WTC11 (cell line): ENCODE results near the gene SPATA13. TPM values are rescaled to one million over a fixed set of nuclear protein-coding genes. Genes with fewer than 3 reads are reported as not detected.
A peak's percentile ranks its signal among the peaks of the same experiment; 100 is the strongest.

ENCODE experiments used
- ATAC-seq: fragments of 200-7000 bp; cut with Tn5 transposase; 2 replicates; pipeline ENCODE4 v1.10.0; 2021; ENCODE audit warnings: mild to moderate bottlenecking, moderate library complexity
- Bru-seq: library from RNA; stranded (reverse); fragments of 400-500 nt; gene quantifications from one replicate; lab custom pipeline; 2021; lab: Mats Ljungman, UMichigan
- CTCF ChIA-PET: fragments of 300-600 bp; sonication (Branson Sonifier 250); formaldehyde crosslinking; loops from one replicate; lab custom pipeline; 2021; ENCODE audit warnings: antibody characterized with exemption; lab: Charles Lee
- POLR2A ChIA-PET: fragments of 350-600 bp; sonication (Branson Sonifier 250); formaldehyde crosslinking; loops from one replicate; lab custom pipeline; 2021; ENCODE audit warnings: antibody characterized with exemption; lab: Charles Lee
- DNase-seq: peaks from one replicate; pipeline ENCODE4 v3.0.0; 2021; ENCODE audit warnings: low spot score
- H3K27ac Mint-ChIP-seq: 2 replicates; pipeline ENCODE4 v1.8.0; 2021; ENCODE audit warnings: mixed read lengths
- H3K27me3 Mint-ChIP-seq: 2 replicates; pipeline ENCODE4 v1.8.0; 2021; ENCODE audit warnings: low read depth, mild to moderate bottlenecking, moderate library complexity, mixed read lengths
- H3K36me3 Mint-ChIP-seq: 2 replicates; pipeline ENCODE4 v1.8.0; 2021; ENCODE audit warnings: mixed read lengths
- H3K4me1 Mint-ChIP-seq: 2 replicates; pipeline ENCODE4 v1.8.0; 2022; ENCODE audit warnings: mixed read lengths
- H3K4me3 Mint-ChIP-seq: 2 replicates; pipeline ENCODE4 v1.8.0; 2021; ENCODE audit warnings: mild to moderate bottlenecking, moderate library complexity, mixed read lengths
- H3K9me3 Mint-ChIP-seq: 2 replicates; pipeline ENCODE4 v1.8.0; 2021; ENCODE audit warnings: mixed read lengths
- CDX4 ChIP-seq: fragments of 250-450 bp; sonication (Bioruptor Pico); IDR thresholded peaks from 2 replicates; pipeline ENCODE4 v1.9.0; 2021; ENCODE audit warnings: moderate library complexity, mild to moderate bottlenecking, inconsistent platforms, borderline replicate concordance
- ETV6 ChIP-seq: sonication (generic); formaldehyde crosslinking; IDR thresholded peaks from 2 replicates; pipeline ENCODE4 v1.8.1; 2022; ENCODE audit warnings: mild to moderate bottlenecking, missing genetic modification reagents
- FOXP4 ChIP-seq: sonication (generic); formaldehyde crosslinking; IDR thresholded peaks from 2 replicates; pipeline ENCODE4 v1.8.0; 2022; ENCODE audit warnings: mild to moderate bottlenecking, missing genetic modification reagents
- MXD4 ChIP-seq: fragments of 250-450 bp; sonication (Bioruptor Pico); IDR thresholded peaks from 2 replicates; pipeline ENCODE4 v1.8.0; 2021; ENCODE audit warnings: mild to moderate bottlenecking, moderate library complexity, borderline replicate concordance
- PRRX2 ChIP-seq: fragments of 250-450 bp; sonication (Bioruptor Pico); IDR thresholded peaks from 2 replicates; pipeline ENCODE4 v1.8.0; 2021; ENCODE audit warnings: mild to moderate bottlenecking
- SMAD3 ChIP-seq: sonication (generic); formaldehyde crosslinking; IDR thresholded peaks from 2 replicates; pipeline ENCODE4 v1.8.0; 2022; ENCODE audit warnings: missing genetic modification reagents, mild to moderate bottlenecking, borderline replicate concordance
- SP1 ChIP-seq: sonication (generic); formaldehyde crosslinking; conservative IDR thresholded peaks from 2 replicates; pipeline ENCODE4 v1.8.1; 2022; ENCODE audit warnings: missing genetic modification reagents
- TCF7 ChIP-seq: sonication (generic); formaldehyde crosslinking; IDR thresholded peaks from 2 replicates; pipeline ENCODE4 v1.8.0; 2022; ENCODE audit warnings: mild to moderate bottlenecking, low read depth, missing genetic modification reagents, moderate library complexity
- TEAD1 ChIP-seq: sonication (generic); formaldehyde crosslinking; IDR thresholded peaks from 2 replicates; pipeline ENCODE4 v1.8.0; 2022; ENCODE audit warnings: mild to moderate bottlenecking, missing genetic modification reagents
- TP53 ChIP-seq: sonication (generic); formaldehyde crosslinking; IDR thresholded peaks from 2 replicates; pipeline ENCODE4 v1.8.1; 2023; ENCODE audit warnings: mild to moderate bottlenecking, missing genetic modification reagents
- ZMAT4 ChIP-seq: fragments of 250-450 bp; sonication (Bioruptor Pico); IDR thresholded peaks from 2 replicates; pipeline ENCODE4 v1.9.0; 2021; ENCODE audit warnings: mild to moderate bottlenecking
- ZNF121 ChIP-seq: sonication (generic); formaldehyde crosslinking; IDR thresholded peaks from 2 replicates; pipeline ENCODE4 v1.8.0; 2023; ENCODE audit warnings: missing genetic modification reagents
- ZNF219 ChIP-seq: sonication (generic); formaldehyde crosslinking; IDR thresholded peaks from 2 replicates; pipeline ENCODE4 v1.8.0; 2023; ENCODE audit warnings: missing genetic modification reagents, mild to moderate bottlenecking, borderline replicate concordance
- ZNF416 ChIP-seq: fragments of 250-450 bp; sonication (Bioruptor Pico); IDR thresholded peaks from 2 replicates; pipeline ENCODE4 v1.9.0; 2021; ENCODE audit warnings: mild to moderate bottlenecking, inconsistent platforms
- ZNF423 ChIP-seq: fragments of 250-450 bp; sonication (Bioruptor Pico); IDR thresholded peaks from 2 replicates; pipeline ENCODE4 v2.1.2; 2022; ENCODE audit warnings: mild to moderate bottlenecking, moderate library complexity
- ZNF671 ChIP-seq: fragments of 250-450 bp; sonication (Bioruptor Pico); IDR thresholded peaks from 2 replicates; pipeline ENCODE4 v1.8.0; 2021; ENCODE audit warnings: mild to moderate bottlenecking
- long read RNA-seq, 3 experiments: library from RNA in 1 of 3; library from capped mRNA in 1 of 3; library from polyadenylated mRNA in 1 of 3; unstranded in 2 of 3; stranded (forward) in 1 of 3; transcript quantifications; one replicate each; pipeline ENCODE4 v2.0.0, GENCODE V29; 2021
- total RNA-seq: library from RNA; stranded (reverse); gene quantifications from 3 replicates; pipeline ENCODE4 v1.2.3, GENCODE V29; 2021
- TF ChIP-seq, protein P1 (sequence below): sonication (generic); formaldehyde crosslinking; IDR thresholded peaks from 2 replicates; pipeline ENCODE4 v1.8.1; 2023; ENCODE audit warnings: mild to moderate bottlenecking, missing genetic modification reagents, moderate library complexity
- TF ChIP-seq, protein P2 (sequence below): sonication (generic); formaldehyde crosslinking; IDR thresholded peaks from 2 replicates; pipeline ENCODE4 v1.8.0; 2023; ENCODE audit warnings: missing genetic modification reagents, mild to moderate bottlenecking, borderline replicate concordance

The SPATA13 gene
- total RNA-seq = 22.1 to 29.0 TPM (median 23.1 TPM) in 3 replicates
- Bru-seq, nascent RNA = percentile 87 among the genes with signal in this experiment
- long read RNA-seq, experiment 1, full-length matches to known transcripts = 17 of 56 reads
- long read RNA-seq, experiment 1, partial matches to known transcripts = 16 of 56 reads
- long read RNA-seq, experiment 1, other reads (novel, unspliced or antisense) = 23 of 56 reads
- long read RNA-seq, experiment 2, full-length matches to known transcripts = 1 of 13 reads
- long read RNA-seq, experiment 2, partial matches to known transcripts = 7 of 13 reads
- long read RNA-seq, experiment 2, other reads (novel, unspliced or antisense) = 5 of 13 reads
- long read RNA-seq, experiment 3, partial matches to known transcripts = 0 of 2 reads
- long read RNA-seq, experiment 3, other reads (novel, unspliced or antisense) = 2 of 2 reads

DNA sequence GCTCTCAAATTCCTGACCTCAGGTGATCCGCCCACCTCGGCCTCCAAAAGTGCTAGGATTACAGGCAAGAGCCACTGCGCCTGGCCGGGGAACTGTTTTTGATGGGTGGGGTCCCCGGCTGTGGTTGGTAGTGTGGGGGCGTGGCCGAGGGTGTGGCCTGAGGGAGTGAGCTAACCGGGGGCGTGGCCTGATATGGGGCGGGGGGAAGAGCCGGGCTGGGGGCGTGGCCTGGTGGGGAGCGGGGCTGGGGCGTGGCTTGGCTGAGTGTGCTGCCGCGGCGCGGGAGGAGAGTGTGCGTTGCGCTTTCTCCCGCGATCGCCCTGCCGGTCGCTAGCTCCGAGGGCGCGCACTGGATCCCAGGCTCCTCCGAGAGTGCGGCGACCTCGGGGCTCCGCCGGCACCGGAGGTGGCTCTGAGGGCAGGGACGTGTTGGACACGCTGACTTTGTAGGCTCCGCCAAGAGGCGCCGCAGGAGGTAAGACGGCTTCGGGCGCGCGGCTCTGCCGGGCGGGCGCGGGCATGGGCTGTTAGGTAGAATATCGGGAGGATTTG is at the start of gene SPATA13:
Gene SPATA13, plus strand, starts transcription at position 263 of the 552 bp plus-strand sequence. CDS start 62,210 bp downstream, outside the sequence.
- peak within 1 kb of the TSS; percentile 84 for H3K4me3 Mint-ChIP-seq
- H3K27ac Mint-ChIP-seq = no peak within 1 kb of the TSS
- ChIA-PET POLR2A (interaction anchor here (0.9 to 1.3 kb wide), 4 partner anchors 9 to 107 kb away, joined by 3 to 11 read pairs (median 4); no protein-coding TSS in a partner anchor), CTCF (interaction anchor here (0.8 to 2.2 kb wide), 13 partner anchors 12 to 271 kb away, joined by 3 to 22 read pairs (median 4); partner anchors contain the start of gene MIPEP)
- no peaks in the 10 kb centered on the region for H3K9me3 Mint-ChIP-seq
- 0 out of 2 replicates have a peak, but pooled peaks have one; percentile 20 for TF ChIP-seq ETV6 (CRISPR knock-in tag)
- TF ChIP-seq CDX4 (CRISPR knock-in tag) = no peak
- 0 out of 2 replicates have a peak, but pooled peaks have one; percentile 12 for TF ChIP-seq ZNF416 (CRISPR knock-in tag)
- TF ChIP-seq FOXP4 (CRISPR knock-in tag) = 0 out of 2 replicates have a peak, but pooled peaks have one; percentile 63
- no peak for TF ChIP-seq ZNF423 (CRISPR knock-in tag)
- TF ChIP-seq MXD4 = no peak
- TF ChIP-seq, protein P1, sequence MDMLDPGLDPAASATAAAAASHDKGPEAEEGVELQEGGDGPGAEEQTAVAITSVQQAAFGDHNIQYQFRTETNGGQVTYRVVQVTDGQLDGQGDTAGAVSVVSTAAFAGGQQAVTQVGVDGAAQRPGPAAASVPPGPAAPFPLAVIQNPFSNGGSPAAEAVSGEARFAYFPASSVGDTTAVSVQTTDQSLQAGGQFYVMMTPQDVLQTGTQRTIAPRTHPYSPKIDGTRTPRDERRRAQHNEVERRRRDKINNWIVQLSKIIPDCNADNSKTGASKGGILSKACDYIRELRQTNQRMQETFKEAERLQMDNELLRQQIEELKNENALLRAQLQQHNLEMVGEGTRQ = no peak
- no peak for TF ChIP-seq ZMAT4 (CRISPR knock-in tag)
- TF ChIP-seq, protein P2, sequence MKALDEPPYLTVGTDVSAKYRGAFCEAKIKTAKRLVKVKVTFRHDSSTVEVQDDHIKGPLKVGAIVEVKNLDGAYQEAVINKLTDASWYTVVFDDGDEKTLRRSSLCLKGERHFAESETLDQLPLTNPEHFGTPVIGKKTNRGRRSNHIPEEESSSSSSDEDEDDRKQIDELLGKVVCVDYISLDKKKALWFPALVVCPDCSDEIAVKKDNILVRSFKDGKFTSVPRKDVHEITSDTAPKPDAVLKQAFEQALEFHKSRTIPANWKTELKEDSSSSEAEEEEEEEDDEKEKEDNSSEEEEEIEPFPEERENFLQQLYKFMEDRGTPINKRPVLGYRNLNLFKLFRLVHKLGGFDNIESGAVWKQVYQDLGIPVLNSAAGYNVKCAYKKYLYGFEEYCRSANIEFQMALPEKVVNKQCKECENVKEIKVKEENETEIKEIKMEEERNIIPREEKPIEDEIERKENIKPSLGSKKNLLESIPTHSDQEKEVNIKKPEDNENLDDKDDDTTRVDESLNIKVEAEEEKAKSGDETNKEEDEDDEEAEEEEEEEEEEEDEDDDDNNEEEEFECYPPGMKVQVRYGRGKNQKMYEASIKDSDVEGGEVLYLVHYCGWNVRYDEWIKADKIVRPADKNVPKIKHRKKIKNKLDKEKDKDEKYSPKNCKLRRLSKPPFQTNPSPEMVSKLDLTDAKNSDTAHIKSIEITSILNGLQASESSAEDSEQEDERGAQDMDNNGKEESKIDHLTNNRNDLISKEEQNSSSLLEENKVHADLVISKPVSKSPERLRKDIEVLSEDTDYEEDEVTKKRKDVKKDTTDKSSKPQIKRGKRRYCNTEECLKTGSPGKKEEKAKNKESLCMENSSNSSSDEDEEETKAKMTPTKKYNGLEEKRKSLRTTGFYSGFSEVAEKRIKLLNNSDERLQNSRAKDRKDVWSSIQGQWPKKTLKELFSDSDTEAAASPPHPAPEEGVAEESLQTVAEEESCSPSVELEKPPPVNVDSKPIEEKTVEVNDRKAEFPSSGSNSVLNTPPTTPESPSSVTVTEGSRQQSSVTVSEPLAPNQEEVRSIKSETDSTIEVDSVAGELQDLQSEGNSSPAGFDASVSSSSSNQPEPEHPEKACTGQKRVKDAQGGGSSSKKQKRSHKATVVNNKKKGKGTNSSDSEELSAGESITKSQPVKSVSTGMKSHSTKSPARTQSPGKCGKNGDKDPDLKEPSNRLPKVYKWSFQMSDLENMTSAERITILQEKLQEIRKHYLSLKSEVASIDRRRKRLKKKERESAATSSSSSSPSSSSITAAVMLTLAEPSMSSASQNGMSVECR = peak; percentile 54; the same call in 1 of the 2 replicates
- 0 out of 2 replicates have a peak, but pooled peaks have one; percentile 46 for TF ChIP-seq TCF7
- TF ChIP-seq SP1 (CRISPR knock-in tag) = peak; percentile 84
- H3K27me3 Mint-ChIP-seq = peaks cover 9% of the 10 kb centered on the region
- peaks cover 38% of the 10 kb centered on the region for H3K4me1 Mint-ChIP-seq
- peaks cover 4% of the 10 kb centered on the region; the same call in 1 of the 2 replicates for H3K36me3 Mint-ChIP-seq
- DNase-seq (peak; percentile 96), ATAC-seq (peak; percentile 87)

DNA sequence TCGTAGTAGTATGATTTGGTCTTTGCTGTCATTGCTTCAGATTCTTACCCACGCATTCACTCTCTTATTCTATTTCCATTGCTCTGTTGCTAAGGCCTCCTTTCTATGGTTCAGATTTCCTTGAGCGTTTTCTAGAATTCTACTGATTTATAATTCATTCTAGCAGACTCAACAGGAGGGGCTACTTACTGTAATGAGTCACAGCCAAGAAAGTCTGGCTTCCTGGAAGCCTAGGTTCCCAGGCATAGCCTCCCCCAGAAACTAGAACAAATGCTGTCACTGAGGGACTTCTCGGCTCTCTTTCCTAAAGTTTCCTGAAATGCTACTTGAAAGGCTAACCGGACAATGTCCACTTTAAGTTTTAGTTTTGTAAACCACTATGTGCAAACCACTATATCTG is 47.7 kb upstream of the SPATA13 start:
- Mint-ChIP-seq H3K4me1 (peaks cover 4% of the 10 kb centered on the region), H3K36me3 (no peaks in the 10 kb centered on the region), H3K27me3 (no peaks in the 10 kb centered on the region), H3K9me3 (0 out of 2 replicates have a peak, but pooled peaks cover 4% of the 10 kb centered on the region), H3K27ac (no peak overlapping the region), H3K4me3 (no peak overlapping the region)
- DNase-seq = no peak
- TF ChIP-seq TP53 (CRISPR knock-in tag) (no peak), ZNF219 (CRISPR knock-in tag) (no peak), ZNF121 (CRISPR knock-in tag) (no peak), ZNF671 (no peak), SMAD3 (CRISPR knock-in tag) (no peak), PRRX2 (no peak), TEAD1 (CRISPR knock-in tag) (no peak)
- ChIA-PET POLR2A (no interaction called here), CTCF (interaction anchor here (0.5 kb wide), 1 partner anchor 26 kb away, joined by 3 read pairs; no protein-coding TSS in a partner anchor)
- no peak for ATAC-seq
